ENCODE measurements around the gene C1orf159.

The C1orf159 gene

DNA sequence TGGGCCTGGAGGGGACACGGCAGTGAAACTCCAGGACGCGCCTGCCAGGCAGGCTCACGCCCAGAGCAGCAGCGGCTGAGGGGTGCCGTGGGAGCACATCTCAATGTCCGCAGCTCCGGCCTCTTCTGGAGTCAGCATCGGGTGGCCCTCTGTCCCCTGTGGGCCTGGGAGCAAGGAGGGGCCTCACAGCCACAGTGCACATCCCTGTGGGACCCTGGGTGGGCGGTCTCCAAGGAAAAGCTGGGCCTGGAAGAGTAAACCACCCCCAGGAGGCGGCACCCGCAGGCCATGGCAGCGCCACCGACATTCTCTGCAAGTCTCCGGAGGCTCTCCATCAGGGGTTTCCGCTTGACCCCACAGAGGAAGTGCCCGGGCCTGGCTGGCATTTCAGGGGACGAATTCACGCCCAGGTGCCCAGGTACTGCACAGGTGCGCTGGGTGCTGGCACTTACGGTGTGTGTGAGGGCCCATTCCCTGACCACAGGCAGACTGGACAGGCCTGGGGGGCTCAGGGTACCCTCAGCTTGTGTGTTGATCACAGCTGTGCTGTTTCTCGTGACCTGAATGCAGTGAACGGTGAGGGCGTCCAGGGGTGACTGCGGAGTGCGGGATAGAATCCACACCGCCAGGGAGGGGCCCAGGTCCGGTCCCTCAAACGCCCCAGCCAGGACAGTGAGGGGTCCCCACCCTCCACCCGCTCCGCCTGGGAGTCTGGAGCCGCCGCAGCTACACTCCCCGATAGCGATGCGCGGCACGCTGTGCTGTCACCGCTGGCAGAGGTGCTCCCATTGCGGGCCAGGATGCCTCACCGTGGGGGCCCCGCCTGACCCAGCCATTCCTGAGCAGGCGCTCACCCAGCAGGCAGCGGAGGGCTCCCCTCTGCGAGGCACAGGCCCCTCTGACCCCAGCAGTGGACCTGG, 25.2 kb downstream of the C1orf159 start:
- DNase-seq: no peak

DNA sequence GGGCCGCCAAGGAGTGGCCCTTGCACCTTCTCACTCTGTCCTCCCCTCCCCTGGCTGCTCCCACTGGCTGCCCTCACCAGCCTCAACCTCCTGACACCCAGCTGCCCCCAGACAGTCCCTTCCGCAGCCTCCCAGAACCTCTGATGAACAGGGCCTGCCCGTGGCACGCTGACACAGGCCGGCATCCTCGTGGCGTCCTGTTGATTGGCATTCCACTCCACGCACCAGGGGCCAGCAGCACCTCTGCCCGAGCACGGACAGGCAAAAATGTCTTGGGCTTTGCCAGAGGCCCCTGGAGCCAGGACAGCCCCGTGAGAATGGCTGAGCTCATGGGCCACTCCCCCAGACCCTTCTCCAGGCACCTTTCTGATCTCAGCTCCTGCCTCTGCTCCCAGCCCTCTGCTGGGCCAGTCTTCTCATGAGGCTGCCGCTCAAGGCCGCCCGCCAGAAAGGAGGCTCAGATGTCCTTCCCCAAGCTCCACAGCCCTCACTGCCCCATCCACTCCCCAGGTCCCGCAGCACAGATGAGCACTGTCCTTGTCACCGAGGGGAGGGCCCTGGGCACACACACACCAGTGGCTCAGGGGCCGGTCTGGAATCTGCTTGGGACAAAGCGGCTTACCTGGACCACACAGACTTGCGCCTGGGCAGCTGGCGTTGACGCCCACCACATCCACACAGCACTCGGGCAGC, 26.0 kb downstream of the C1orf159 start:
- no peak for DNase-seq

DNA sequence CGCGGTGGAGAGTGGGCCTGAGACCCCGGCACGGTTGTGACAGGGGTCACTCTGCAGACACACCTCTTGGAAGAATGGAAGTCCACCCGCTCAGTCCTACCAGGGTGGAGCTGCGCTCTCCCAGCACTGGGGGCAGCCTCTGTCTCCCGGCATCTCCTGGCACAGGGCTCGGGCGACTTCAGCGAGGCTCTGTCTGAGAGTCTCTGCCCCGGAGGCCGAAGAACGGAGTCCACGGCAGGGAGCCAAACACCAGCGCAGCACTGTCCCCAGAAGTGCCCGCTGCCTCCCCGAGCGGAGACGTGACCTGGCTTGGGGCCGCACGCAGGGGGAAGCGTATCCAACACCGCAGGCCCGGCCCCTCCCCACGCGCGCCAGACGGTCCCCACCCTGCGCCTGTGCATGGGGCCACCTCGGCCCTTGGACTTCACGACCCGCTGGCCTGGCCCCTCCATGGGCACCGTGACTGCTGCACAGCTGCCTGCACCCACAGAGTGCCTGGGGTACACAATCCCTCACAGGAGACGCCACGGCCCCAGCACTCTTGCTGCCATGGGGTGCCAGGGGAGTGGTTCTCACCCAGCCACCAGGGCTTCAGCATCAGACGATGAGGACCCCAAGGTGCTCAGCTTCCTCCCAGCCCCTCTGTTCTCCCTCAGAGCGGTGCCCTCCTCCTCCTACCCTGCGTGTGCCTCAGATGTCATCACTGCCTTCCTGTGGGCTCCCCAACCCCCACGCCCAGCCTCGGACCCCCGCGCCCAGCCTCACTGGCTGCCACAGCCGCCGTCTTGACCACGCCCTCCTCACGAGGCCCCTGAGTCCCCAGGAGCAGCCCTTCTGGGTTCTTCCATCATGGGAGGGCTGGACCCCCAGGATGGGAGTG, 26.8 kb downstream of the C1orf159 start:
- DNase-seq: no peak

DNA sequence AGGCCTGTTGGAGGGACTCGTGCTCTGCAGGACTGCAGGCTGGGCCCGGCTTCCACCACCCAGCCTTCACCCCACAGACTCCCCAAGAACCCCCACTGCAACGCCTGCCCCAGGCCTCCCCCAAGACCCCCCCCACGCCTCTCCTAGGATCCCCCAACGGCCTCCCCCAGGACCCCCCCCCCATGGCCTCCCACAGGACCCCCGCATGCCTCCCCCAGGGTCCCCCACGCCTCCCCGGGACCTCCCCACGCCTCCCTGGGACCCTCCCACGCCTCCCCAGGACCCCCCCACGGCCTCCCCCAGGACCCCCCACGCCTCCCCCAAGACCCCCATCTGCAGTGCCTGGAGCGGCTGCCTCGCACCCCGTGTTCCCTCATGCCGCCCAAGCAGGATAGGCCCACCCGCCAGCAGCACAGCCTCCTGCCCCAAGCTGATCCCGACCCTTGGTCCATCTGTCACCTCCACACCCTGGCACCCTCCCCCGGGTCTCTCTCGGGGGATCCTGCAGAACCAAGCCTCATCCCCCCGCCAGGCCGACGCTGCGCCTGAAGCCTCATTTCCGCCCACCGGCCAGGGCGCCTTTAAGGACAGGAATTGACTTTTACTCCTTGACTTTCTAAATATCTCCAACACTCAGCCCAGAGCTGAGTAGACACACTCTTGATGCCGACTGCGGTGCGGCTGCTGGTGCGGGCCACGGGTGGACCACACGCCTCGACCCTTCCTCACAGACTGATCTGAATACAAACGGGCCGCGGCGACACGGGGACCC, 27.7 kb downstream of the C1orf159 start:
- no peak for DNase-seq

DNA sequence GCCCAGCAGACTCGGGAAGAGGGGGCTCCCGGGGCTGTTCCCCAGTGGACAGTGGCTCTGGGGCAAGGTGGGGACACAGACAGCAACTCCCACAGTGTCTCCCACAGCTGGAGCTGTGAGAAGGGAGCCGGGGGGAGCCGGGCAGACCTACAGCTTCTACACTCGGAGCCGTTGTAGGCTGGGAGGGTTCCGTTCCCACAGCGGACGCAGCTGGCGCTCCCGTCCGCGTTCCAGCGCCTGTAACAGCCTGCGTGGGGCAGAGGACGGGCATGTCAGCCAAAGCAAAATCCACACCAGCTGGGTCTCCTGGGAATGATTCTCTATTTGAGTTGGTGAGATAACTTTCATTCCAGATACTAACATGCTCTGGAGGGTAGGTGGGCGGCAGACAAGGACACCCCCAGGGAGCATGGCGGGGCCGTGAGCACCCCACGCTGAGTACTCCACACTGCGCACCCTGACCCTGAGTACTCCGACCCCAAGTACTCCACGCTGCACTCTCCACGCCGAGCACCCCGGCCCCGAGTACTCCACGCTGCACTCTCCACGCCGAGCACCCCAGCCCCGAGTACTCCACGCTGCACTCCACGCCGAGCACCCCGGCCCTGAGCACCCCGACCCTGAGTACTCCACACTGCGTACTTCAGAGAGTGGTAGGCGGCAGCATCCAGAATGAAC, 28.4 kb downstream of the C1orf159 start:
- DNase-seq: no peak

DNA sequence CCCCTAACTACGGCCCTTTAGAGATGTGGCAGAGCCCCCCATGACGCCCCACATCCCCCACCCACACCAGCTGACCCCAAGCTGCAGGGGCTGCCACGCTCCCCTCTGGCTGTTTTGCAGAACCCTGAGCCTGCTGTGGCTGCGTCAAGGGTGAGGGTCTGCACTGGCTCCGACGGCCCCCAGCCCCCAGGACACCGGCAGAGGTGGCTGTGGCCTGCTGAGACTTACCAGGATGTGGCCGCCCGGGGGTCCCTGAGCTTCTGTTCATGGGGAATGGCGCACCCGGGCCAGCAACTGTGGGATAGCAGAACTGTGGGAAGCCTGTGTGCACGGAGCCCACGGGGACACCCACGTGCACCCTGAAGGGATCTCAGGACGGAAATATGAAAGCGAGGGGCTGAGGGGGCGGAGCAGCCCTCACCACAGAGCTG, 29.0 kb downstream of the C1orf159 start:
- DNase-seq: no peak

DNA sequence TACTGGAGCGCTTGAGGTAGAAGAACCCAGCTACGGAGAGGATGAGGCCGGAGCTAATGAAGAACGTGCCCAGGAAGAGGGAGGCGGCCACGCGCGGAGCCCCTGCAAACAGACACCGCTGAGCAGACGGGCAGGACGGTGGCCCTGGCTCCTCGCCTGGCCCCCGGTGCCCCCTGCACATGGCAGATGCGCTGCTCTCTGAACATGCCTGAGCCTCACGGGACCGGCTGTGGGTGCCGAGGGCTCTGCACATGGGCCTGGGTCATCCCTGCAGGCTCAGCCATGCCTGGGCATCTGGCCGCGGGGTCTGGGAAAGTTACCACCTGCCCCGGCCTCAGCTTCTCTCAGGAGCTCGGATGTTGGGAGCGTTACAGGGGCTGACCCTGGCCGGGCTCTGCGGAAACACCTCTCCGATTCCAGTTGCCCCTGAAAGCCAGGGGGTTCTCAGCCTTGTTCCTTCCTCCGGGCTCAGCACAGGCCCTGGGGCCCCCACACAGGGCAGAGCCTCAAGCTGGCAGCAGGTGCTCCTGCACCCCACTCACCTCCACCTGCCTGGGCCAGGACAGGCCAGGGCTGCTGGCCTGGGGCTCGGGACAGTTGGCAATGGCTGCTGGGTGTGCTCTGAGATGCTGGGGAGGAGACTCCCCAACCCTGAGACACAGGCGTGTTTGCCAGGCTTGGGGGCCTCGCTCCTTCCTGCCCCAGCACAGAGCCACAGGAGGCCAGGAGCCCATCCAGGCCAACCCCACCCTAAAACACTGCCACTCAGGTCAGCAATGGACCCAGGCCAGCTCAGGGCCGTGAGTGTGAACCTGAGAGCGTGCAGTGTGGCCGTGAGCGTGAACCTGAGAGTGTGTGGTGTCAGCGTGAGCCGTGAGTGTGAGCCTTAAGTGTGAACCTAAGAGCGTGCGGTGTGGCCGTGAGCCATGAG, 29.7 kb downstream of the C1orf159 start:
- no peak for DNase-seq

DNA sequence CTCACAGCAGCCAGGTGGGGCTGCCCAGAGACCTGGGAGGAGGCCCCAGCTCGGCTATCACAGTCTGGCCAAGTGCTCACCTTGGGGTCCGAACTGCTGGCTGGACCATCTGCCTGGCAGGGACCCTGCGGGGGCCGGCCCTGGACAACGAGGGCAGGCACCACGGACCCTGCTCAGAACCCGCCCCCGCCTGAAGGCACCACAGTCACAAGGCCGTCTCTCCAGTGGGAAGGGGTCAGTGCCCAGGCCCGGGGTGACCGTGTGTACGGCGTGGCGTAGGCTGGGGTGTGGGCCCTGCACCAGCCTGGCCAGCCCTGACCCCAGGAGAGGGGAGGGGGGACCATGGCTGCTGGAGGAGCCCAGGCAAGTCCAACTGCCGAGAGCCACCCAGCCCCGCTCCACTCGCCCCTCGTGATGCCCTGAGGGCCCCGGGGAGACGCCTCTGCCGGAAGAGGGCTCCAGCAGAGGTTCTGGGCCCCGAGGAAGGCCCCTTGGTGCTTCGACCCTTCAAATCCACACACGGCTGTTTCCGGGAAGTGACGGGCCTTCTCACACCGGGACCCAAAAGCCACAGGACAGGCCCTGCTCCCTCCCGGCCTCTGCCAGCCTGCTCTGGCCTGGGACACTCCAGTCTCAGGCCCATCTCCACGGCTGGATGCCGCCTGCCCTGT, 30.6 kb downstream of the C1orf159 start:
- no peak for DNase-seq

DNA sequence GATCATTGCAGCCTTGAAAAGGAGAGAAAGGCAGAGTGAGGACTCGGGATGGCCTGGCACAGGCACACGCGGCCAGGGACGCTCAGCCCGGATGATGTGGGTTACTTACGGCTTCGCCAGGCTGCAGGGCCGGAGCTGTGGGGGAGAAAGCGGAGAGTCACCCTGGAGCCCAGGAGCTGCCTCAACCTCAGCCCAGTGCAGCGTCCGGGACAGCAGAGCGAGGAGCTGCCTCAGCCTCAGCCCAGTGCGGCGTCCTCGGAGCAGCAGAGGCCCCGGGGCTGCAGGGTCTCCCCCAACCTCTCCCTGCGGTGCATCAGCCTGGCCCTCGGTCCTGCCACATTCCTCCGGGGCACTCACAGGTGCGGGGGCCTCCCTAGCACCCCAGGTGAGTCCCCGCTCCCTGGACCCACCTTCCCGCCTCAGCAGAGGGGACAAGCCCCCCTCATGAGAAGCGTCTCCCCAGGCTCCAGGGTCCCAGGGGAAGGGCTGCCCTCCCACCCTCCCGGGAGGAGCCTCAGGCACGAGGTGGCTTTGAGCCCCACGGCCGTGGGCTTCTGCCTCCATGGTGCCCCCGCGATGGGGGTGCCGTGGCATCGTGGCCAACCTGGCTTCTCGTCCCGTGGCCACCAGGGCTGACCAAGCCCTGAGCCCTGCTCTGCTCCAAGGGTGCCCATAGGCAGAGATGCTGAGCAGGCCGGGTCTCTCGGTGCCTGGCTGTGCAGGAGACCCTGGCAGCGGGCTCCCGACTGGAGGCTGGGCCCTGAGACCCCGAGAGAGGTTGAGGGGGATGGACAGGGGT, 31.3 kb downstream of the C1orf159 start:
- no peak for DNase-seq

DNA sequence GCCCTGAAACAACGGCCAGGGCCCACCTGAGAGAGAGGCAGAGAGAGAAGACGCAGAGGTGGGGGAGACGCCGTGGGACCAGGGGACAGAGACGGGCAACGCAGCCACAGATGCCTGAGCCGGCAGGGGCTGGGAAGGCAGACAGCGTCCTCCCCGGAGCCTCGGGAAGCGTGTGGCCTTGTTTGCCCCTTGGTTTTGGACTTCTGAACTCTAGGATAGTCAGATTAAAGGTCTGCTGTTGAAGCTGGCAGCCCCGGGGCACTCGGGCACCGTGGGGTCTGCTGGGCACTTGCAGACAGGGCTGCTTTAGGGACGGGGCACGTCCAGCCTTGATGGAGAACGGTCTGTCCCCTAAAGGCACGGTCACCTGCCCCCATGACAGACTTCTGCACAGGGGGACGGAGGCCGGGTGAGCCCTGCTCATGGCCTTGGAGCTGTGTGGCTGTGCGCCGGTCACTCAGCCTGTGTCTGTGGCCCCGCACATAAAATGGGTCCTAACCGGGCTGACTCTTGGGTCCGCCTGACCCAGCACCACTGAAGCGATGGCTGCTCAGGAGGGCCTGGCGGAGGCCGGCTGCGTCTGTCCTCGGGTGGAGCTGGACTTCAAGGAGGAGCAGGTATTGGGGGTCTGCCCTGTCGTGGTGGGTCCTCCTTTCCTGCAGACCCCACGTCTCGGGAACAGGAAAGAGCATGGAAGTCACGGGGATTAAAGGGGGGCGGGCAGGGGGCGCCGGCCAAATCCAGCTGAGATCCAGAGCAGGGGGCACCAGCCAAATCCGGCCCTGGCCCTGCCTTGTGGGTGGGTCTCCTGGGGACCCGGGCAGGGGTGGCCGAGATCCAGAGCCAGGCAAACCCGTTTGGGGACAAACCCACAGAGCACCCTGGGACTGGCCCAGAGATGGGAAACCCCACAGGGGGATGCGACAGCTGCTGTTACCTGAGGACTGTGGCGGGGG, 32.2 kb downstream of the C1orf159 start:
- no peak for DNase-seq

DNA sequence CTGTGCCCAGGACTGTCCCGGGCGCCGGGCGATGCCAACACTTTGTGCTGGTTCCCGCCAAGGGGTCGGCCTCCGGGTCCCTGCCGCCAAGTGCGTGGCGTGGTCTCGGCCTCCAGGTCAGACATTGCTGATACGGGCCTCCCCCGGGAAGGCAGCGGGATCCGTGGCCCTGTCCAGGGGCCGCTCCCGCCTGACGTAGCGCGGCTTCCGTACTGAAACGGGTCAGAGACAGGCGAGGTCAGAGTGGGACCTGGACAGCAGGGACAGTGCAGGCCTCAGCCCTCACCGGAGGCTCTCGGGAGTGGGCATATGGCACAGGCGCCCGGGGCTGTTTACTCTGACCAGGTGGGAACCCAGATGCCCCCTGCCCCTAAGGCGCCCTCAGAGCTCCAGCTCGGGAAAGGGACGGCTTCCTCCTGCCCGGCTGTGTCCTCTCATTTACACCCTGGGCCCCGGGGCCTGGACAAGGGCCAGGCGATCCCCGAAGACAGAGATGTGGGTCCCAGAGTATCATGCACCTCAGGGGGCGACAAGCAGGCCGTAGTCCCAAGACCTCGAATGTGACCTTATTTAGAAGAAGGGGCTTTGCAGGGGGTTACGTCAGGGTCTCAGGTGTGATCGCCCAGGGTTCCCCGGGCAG, 33.0 kb downstream of the C1orf159 start:
- DNase-seq: no peak

DNA sequence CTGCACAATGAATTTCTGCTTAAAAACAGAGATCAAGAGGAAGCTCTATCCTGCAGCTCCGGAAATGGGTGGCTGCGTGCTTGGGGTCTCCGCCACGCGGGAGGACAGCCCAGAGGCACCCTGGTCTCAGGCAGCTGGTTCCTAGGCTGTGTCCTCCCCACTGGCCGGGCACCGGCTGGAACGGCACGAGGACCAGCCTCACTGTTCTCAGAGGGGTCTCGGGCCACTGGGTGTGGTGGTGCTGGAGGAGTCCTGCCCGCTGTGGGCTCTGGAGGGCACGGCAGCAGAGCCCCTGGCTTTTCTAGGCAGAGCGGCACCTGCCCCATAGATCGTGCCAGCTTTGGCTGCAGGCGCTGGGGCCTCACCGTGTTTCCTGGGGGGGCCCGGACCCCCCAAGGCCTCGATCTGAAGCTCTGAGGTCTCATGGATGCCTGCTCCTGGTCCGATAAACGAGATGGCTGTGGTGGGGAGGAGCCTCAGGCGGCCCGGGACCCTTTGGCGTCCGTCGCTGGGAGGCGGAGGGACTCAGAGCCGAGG, 33.6 kb downstream of the C1orf159 start:
- DNase-seq: no peak

DNA sequence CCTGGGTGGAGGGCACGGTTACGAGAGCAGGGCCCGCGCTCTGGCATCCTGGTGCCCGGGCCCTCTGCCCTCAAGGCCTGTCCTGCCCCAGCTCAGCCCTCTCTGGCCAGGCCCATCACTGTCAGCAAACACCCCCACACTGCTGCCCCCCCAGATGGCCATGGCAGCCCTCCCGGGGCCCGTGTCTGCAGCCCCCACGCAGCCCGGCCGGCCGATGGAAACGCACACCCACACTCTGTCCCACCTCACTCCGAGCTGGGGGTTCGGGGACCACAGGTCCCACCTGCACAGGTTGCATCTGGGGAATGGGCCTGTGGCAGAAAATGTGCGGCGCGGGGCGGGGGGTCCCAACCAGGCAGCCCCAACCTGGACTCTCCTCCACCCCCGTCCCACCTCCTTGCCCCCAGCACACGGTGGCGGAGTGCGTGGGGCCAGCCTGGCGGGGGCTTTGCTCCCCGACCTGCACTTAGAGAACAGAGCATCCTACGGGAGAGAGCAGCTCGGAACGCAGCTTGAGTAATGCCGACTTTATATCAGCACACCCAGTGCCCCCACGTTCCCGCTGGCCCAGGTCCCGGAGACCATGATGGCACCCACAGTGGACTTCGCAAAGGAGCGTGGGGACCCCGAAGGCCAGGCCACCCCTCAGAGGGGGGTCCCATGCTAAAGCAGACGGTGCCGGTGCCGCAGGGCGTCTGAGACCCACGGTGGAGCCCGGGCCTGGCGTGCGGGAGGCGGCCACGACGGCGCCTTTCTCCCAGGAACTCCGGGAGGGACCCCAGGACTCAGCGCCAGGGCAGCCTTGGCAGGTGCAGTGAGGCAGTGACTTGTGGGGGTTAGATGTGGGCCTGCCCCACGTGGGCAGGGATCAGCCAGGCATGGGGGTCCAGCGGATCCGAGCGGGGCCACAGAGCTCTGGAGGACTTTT, 34.3 kb downstream of the C1orf159 start:
- DNase-seq: no peak

DNA sequence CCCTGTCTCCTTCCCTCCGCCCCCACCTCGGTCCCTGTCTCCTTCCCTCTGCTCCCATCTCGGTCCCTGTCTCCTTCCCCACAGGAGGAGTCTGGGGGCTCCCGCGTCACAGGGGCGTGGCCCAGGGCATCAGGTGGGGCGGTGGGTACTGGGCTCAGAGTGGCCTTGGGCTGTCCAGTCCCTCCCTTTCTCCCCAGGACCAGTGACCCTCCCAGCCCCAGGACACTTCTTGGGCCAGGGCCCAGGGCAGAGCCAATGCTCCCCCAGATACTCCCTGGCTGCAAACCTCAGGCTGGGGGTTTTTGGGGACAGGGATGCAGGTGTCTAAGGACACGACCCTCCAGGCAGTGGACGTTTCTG, 35.0 kb downstream of the C1orf159 start:
- no peak for DNase-seq

DNA sequence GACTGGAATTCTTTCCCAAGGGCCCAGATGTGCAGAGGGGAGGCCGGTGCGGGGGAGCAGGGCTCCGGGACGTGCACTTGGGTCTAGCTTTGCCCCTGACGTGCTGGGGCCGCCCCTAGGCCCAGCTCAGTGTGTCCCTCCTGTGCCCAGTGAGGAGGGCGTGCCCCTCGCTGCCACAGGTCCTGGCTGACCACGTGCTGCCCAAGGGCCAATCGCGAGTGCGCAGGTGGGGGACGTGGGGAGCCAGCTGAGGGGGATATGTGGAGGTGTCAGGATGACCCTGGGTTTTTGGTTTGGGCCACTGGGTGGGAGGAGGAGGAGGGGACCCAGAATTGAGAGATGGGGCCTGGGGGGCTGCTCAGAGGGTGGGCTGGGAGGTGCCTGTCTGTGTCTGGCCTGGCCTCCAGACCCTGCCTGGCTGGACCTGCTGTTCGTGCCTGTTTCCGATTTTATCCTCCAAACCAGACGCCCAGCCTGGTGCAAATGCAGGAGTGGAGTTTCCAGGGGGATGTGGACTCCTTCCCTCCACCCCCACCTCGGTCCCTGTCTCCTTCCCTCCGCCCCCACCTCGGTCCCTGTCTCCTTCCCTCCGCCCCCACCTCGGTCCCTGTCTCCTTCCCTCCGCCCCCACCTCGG, 35.6 kb downstream of the C1orf159 start:
- peak; percentile 54 for DNase-seq

All from NCI-H345 (cell line).